Fibroblast of lung (primary cell): ENCODE measurements around the gene IL17RD.

ENCODE experiments used
- EZH2 ChIP-seq: IDR thresholded peaks from 2 replicates; pipeline ENCODE4 v1.5.1; 2012; ENCODE audit warnings: low read length, control low read depth, mild to moderate bottlenecking; ENCODE audit errors: missing control alignments
- TF ChIP-seq, protein P1 (sequence below), 2 donors: IDR thresholded peaks in 1 of 2; conservative IDR thresholded peaks in 1 of 2; 1 replicate in 1 of 2; 2 replicates in 1 of 2; pipeline ENCODE4 v1.5.1; 2011 to 2012; ENCODE audit warnings: low read length in 2 of 2, control low read depth in 1 of 2, inconsistent platforms in 1 of 2, low read depth in 1 of 2, mild to moderate bottlenecking in 1 of 2

DNA sequence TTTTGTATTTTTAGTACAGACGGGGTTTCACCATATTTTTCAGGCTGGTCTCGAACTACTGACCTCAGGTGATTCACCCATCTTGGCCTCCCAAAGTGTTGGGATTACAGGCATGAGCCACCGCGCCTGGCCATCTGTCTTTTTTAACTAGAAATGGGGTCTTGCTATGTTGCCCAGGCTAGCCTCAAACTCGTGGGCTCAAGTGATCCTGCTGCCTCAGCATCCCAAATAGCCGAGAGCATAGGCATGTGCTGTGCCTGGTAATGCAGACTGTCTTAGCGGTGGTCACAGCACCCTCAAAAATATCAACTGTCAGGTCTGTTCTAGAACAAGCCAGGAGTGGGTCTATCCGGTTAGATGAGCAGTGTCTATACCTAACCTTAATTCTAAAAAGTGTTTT is 56.5 kb downstream of the IL17RD start:
- no peak for TF ChIP-seq EZH2
- TF ChIP-seq, protein P1, sequence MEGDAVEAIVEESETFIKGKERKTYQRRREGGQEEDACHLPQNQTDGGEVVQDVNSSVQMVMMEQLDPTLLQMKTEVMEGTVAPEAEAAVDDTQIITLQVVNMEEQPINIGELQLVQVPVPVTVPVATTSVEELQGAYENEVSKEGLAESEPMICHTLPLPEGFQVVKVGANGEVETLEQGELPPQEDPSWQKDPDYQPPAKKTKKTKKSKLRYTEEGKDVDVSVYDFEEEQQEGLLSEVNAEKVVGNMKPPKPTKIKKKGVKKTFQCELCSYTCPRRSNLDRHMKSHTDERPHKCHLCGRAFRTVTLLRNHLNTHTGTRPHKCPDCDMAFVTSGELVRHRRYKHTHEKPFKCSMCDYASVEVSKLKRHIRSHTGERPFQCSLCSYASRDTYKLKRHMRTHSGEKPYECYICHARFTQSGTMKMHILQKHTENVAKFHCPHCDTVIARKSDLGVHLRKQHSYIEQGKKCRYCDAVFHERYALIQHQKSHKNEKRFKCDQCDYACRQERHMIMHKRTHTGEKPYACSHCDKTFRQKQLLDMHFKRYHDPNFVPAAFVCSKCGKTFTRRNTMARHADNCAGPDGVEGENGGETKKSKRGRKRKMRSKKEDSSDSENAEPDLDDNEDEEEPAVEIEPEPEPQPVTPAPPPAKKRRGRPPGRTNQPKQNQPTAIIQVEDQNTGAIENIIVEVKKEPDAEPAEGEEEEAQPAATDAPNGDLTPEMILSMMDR (conservative IDR thresholded peaks at IDR 0.05 in 1 of 2, IDR thresholded peaks at IDR 0.05 in 1 of 2; ENCODE audit: low read depth in 1 of 2, low read length in 2 of 2): no peak
